HG03520 (cell line): ENCODE data around the gene DOC2A.
"Not testable (repeated sequence)": the region's sequence is repeated elsewhere in the genome, so short reads cannot be mapped to it uniquely, and the experiment has no call there.

Experiments used
- ATAC-seq: cut with Tn5 transposase; IDR thresholded peaks from one replicate; pipeline ENCODE4 v1.9.1; 2021; ENCODE audit warnings: mild to moderate bottlenecking, moderate library complexity; ENCODE audit not compliant: unreplicated experiment

Gene DOC2A

DNA sequence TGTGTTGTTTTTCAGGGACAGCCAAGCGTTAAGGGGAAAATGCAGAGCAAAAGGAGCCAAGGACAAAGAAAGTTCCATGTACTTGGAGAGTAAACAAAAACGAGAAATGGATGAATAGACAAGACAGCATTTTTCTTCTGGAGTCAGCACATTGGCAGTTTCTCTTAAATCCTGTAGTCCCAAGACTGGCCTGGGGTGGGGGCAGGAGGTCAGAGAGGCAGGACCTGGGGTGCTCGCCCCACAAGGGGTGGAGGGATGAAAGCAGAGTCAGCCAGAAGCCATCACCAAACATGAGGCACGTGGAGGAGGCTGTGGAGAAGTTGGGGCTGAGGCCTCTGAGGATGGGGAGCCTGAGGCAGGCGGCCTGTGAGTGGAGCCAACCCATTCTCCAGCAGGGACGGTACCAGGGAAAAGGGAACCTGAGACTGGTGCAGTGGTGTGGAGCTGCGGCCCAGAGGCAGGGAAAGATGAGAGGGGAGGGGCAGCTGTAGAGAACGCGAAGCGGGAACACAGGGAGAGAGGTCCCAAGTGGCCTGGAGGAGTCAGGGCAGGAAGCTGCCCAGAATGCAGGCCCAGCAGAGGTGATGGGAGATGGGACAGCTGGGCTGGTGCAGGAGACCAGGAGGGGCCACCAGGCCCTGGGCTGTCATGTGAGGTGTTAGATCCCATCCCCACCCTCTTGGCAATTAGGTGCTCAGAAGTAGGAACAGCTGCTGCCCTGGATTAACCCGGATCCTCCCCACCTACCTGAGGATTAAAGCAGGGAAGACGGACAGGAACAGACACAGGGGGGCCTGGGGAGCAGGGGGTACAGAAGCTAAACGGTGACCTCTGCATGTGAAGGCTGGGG is 17.0 kb upstream of the DOC2A start:
- no peak for ATAC-seq

DNA sequence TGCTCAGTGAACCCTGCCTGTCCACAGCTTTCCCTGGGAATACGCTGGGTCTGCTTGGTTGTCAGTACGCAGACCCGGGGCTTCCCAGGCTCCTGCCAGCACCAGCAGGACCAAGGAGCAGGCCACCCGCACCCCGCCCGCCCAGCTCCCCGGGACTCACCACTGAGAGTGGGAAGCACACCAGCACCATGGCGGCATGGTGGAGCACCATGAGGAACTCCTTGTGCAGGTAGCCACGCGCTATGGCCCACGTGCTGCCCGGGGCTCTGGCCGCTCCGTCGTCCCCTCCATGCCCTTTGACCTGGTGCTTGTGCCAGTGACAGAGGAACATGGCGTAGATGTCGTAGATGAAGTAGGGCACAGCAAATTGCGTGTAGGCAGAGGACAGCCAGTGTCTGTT is 15.6 kb upstream of the DOC2A start:
- no peak for ATAC-seq

DNA sequence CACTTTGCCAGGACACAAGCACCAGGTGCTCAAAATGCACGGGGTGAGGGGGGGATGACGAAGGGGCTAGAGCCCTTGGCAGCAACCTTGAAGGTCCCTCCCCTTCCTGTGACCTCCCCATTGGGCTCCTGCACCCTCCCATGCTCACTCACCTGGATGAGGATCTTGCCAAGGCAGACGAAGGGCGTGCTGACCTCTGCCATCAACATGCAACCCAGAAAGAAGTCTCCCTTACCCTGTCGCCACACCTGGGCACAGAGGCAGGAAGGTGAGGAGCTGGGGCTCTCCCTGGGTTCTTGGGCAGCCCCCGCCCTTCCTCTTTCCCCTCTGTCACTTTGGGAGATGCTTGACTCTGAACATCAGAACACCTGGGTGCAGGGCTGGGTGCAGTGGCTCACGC is 14.7 kb upstream of the DOC2A start:
- ATAC-seq = no peak

DNA sequence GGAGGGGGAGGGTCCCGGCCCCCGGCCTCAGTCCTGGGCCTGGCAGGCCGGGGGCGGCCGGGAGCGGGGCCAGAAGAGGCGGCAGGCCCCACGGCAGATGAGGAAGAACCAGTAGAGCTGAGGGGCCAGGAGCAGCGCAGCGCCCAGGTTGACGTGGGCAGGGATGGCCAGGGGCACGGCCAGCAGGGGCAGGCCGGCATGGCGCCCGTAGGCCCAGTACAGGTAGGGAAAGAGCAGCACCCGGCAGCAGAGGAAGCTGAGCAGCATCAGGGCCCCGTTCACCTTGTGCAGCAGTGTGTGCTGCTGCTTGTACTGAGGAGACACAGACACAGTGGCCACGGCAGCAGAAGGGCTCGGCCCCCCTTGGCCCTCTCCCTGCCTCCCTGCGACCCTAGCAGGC is 14.3 kb upstream of the DOC2A start:
- ATAC-seq = no peak

DNA sequence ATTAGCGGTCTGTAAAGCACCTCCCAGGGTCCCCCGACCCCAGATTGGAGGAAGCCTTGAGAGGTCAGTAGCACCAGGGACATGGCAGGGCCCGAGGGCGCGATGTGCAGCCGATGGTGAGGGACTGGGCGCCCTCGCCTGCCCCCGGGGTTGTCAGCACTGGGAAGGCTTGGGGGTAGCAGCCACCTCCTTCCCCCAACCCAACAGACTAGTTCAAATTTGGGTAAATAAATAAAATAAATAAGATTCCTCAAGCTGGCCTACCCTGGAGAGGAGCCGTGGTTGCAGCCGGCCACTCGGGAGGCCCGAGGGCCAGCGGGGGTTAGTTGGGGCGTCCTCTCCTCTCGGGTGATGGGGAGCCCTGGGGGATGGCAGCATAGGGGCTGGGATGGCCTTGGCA is 13.6 kb upstream of the DOC2A start:
- no peak for ATAC-seq

DNA sequence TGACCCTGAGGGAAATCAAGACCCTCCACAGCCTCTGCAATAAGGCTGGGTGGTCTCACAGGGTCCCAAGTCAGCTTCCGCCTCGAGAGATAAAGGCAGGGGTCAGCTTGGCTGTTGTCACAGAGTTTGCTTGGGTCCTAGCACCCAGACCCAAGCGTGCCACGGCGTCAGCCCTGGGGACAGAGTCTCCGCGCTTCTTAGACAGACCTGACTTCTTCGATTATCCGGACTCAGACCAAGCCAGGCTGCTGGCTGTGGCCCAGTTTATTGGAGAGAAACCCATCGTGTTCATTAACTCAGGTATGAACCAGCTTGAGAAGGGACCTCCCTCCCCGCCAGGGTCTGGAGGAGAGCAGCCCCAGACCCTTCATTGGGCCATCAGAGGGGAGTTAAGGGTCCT is 12.8 kb upstream of the DOC2A start:
- ATAC-seq = no peak

DNA sequence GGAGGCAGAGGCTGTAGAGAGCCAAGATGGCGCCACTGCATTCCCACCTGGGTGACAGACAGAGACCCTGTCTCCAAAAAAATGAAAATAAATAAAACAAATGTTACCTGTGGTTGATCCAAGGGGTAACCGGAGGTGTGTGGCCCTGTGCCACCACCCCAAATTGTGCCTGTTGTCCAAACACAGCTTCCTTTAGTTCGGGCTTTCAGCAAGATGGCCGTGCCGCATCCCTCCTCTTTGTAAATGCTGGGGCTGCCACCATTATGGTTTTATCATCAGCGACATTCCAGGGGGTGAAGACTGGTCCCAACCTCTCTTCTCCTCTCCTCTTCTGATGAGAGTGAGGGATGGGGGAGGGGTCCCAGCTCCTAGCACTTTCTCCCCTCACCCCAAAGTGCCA is 12.1 kb upstream of the DOC2A start, which contains the start of gene C16orf92:
TSS of gene C16orf92 (plus strand) at position 312 of the 400 bp plus-strand sequence. CDS start 143 bp downstream, outside the sequence.
- ATAC-seq = no peak

DNA sequence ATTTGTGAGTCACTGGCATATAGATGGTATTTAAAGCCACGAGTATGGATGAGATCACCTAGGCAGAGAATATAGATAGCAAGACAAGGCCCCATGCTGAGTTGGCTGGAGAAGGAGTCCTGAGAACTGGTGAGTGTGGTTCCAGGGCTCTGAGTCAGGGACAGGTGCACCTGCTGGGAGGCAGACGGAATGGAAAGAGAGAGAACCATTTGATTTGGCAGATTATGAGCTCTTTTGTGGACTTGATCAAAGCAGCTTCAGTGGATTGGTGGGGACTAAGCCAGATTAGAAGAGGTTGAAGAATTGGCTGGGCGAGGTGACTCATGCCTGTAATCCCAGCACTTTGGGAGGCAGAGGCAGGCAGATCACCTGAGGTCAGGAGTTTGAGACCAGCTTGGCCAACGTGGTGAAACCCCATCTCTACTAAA is 7.9 kb upstream of the DOC2A start:
- no peak for ATAC-seq

DNA sequence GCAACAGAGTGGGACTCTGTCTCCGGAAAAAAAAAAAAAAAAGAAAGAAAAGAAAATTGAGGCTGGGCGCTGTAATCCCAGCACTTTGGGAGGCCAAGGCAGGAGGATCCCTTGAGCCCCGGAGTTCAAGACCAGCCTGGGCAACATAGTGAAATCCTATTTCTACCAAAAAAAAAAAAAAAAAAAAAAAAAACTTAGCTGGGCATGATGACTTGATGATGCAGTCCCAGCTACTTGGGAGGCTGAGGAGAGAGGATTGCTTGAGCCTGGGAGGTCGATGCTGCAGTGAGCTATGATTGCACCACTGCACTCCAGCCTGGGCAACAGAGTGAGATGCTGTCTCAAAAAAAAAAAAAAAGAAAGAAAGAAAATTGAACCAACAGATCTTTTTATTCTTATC is 7.1 kb upstream of the DOC2A start:
- not testable (repeated sequence) for ATAC-seq

DNA sequence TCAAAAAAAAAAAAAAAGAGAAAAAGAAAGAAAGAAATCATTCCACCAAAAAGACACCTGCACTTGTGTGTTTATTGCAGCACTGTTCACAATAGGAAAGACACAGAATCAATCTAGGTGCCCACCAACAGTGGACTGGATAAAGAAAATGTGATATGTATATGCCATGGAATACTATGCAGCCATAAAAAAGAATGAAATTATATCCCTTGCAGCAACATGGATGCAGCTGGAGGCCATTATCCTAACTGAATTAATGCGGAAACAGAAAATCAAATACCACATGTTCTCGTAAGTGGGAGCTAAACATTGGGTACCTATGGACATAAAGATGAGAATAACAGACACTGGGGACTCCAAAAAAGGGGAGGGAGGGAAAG is 6.4 kb upstream of the DOC2A start:
- no peak for ATAC-seq

DNA sequence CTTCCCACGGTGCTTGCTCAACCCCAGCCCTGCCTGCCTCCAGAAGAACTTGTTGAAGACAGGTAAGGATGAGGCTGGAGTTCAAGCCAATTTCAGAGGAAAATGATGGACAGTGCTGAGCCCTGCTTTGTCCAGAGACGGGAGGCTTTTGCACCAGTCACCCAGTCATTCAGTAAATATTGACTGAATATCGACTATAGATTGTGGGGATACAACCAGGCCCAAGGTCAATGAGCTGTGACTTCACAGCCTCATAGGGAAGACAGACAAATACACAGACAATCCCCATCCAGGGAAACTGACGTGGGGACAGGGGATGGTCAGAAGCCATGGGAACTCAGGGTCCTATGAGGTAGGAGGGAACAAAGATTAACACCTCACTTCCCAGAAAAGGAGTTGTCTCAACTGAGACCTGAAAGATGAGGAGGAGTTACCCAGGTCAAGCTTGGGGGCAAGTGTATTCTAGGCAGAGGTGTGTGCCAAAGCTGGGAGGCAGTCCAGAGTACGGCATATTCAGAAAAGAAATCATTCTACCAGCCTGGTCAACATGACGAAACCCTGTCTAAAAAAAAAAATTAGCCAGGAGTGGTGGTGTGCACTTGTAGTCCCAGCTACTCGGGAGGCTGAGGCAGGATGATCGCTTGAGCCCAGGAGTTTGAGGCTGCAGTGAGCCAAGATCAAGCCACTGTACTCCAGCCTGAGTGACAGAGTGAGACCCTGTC is 5.9 kb upstream of the DOC2A start:
- no peak for ATAC-seq

DNA sequence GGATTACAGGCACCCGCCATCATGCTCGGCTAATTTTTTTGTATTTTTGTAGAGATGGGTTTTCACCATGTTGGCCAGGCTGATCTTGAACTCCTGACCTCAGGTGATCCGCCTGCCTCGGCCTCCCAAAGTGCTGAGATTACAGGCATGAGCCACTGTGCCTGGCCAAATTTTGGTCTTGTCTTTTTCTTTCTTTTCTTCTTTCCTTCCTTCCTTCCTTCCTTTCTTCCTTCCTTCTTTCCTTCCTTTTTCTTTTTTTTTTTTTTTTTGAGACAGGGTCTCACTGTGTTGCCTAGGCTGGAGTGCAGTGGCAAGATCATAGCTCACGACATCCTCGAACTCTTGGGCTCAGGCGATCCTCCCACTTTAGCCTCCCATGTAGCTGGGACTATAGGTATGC is 4.6 kb upstream of the DOC2A start:
- ATAC-seq = not testable (repeated sequence)

DNA sequence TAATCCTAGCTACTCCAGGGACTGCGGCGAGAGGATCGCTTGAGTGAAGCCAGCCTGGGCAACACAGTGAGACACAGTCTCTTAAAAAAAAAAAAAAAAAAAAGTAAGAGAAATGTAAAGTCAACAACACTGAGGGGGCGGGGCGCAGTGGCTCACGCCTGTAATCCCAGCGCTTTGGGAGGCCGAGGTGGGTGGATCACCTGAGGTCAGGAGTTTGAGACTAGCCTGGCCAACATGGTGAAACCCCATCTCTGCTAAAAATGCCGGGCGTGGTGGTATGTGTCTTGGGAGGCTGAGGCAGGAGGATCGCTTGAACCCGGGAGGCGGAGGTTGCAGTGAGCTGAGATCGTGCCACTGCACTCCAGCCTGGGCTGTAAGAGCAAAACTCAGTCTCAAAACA is 1.8 kb upstream of the DOC2A start:
- not testable (repeated sequence) for ATAC-seq

DNA sequence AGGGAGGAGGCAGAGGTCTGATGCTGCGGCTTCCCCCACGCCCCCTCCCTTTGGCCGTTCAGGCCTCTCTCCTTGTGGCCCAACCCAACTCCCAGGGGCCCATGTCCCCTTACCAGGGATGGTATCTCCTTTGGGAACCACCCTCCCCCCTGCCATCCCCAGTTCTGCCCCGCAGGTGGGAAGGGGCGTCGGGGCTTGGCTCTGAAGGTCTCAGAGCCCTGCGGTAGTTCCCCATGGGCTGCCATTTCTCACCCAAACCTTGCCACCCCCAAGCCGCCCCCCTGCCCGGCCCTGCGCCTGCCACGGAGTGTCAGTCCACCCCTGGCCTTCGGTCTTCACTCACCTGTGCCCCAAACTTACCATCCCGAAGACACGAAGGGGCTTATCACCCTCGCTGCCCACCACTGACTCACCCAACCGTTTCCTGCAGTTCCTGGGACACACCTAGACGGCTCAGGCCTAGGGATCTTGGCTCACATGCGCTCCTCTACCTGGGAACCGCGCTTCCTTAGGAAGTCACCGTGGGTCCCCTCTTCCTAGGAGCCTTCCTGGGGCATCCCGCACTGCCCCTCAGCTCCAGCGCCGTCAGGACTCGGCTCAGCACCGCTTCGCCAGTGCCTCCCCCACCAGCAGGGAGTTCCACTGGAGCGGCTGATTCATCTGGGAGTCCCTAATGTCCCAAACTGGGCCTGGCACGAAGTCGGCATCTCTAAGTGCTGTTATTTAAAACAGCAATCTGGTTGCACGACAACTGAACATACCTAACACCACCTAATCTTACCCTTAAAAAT is 1.1 kb upstream of the DOC2A start:
- ATAC-seq = no peak

DNA sequence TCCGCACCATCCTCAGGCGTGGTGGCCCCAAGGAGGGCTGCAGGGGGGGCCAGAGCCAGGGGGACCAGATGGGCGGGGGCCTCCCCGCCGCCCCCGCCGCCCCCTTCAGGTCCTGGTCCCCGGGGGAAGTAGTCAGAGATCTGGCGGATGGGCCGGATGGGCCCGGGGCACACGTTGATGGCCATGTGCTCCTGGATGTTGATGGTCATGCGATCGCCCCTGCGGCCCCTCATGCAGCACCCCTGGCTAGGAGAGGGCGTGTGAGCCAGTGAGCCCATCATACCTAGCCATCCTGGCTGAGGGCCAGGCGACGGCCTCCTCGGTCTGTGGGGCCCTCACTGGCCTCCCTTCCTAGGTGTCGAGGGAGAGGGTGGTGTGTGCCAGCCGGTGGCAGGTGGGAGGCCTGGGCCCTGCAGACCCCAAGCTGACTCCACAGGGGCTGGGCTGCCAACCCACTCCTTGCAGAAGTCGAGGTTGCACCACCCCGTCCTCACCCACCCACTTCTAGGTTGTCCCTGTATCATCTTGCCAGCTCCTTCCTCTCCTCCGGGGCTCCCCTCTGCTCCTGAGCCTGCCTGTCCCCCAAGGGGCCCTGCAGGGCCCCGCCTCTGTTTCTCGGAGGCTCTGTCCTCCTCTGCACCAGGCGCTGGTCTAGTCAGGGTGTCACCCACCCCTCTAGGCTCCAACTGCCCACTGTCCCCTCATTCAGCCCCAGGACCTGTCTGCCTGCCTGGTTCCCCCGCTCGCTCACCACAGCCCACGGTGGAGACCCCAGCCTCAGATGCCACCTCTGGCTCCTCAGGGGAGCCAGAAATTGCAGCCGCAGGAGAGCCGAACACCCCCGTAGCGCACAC is 610 bp downstream of the DOC2A start:
- ATAC-seq = no peak

DNA sequence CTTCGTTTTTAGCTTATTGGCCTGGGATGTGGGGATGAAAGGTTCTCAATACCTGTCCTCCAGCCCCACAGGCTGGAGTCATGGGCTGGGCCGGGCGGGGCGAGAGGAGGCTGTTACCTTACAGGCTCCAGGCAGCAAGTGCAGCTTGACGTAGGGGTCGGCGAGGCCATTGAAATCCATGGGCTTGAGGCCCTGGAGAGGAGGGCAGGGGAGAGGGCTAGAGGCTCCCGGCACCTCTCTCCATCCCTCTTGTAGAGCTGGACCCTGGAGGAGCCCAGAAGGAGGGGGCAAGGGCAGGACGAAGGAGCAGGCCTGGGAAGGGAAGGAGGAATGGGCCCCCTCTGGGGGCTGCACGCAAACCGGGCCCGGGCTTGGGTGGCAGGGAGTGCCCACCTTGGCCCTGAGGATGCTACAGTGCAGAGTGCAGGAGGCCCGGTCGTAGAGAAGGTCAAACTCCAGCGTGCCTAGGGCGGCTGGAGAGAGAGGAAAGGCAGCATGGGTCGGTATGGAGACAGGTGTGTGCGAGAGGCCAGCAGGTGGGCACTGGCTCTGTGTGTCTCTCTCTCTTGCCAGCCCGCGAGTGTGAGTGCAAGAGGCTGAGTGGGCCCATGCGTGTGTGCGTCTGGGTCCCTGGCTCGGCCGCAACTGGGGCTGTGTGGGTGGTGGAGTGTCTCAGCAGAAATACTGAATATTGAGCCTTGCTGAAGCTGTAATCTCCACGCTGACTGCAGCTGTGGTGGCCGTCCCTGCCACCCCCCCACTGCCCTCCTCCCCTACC is 1.6 kb downstream of the DOC2A start:
- no peak for ATAC-seq

DNA sequence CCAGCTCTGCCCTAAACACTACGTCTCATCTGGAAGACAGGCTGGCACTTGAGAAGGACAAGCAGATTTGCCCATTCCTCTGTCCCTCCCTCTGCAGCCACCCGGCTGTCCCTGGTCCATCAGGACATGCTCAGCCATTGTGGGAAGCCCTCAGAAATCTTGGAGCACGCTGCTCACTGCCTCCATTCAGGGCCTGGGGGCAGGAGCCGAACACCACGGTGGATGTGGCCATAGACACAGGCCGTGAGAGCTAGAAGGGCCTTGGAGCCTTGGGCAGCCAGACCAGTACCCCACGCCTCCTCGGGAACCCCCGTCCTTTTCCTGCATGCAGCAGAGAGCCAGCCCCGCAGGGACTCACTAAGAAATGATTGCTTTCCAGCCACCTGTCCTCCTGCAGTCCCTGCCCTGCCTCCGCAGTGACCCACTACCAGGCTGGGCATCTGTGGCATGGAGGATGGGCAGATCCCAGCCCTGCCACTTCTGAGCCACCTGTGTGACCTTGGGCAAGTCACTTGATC is 3.4 kb downstream of the DOC2A start:
- no peak for ATAC-seq

DNA sequence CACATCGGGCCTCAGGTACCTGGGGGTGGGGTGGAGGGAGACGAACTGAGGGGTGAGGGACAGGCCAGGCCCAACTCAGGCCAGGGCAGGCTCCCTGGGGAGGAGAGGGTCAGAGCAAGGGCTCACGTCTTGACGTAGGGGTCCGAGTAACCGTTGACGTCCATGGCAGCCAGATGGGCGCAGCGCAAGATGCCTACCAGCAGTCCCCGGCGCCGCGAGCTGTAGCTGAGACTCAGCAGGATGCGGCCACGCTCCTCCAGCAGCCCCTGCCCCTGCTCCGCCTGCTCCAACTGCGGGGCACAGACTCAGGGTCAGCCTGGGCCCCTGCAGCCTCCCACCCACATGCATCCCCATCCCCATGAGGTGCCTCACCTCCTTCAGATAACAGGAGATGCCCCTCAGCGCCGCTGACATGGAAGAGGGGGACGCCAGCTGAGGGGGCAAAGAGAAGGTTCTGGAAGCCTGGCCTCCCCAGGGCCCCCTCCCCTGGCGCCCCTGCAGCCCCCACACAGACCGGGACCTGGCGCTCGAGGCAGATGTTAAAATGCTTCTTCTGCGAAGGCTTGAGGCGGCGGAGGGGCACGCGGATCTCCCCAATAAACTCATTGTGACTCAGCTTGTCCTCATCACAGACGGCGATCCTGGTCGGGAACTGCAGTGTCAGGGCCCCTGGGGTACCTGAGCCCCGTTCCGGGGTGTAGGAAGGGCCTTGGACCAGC is 4.0 kb downstream of the DOC2A start:
- no peak for ATAC-seq

DNA sequence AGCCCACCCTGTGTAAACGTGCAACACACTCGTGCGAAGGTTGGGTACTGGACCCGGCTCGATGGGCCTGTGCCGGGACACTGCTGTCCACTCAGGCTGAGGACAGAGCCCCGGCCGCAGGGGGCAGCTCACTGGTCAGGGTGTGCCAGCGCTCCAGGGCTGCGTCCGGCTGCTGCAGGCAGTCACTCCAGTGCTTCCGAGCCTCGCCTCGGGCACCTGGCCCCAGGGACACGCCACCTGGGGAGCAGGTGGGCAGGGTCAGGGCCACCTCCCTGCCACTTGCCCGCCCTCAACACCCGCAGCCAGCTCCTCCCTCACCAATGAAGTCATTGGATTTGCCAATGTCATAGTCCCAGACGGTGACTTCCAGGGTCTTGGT is 4.7 kb downstream of the DOC2A start:
- no peak for ATAC-seq
